ENCODE data around the gene GLIS1. TPM values are rescaled to one million over a fixed set of nuclear protein-coding genes. Genes with fewer than 3 reads are reported as not detected.

Gene GLIS1
- total and polyA plus RNA-seq, 2 of the 8 experiments (the other 6 are each of a cell fraction or from before 2014, with no cell fraction given) = 0.15 to 0.22 TPM

- Histone ChIP-seq H3K79me1 (ENCODE audit: low read depth, low read length) (no peaks in the 10 kb centered on the region), H4K91ac (replicated peaks; ENCODE audit: insufficient read length, low read length) (no peak overlapping the region), H3K23ac (ENCODE audit: insufficient read length) (no peak overlapping the region), H3K9ac (replicated peaks in 1 of 4; ENCODE audit: extremely low read depth in 1 of 4, low read depth in 3 of 4, low read length in 3 of 4) (no peak overlapping the region), H3K4me2 (ENCODE audit: insufficient read depth in 1 of 2, low read depth in 2 of 2, low read length in 2 of 2) (no peak overlapping the region), H2BK20ac (ENCODE audit: low read length) (no peak overlapping the region), H3K56ac (replicated peaks; ENCODE audit: insufficient read length, low read depth, low read length) (no peak overlapping the region), H2BK5ac (ENCODE audit: low read depth, low read length) (no peak overlapping the region), H2BK12ac (ENCODE audit: low read depth, low read length) (no peak overlapping the region), H3K18ac (ENCODE audit: extremely low read depth, low read length) (no peak overlapping the region), H2BK120ac (replicated peaks; ENCODE audit: low read depth, low read length) (no peak overlapping the region), H2BK15ac (ENCODE audit: low read length) (no peak overlapping the region), H4K8ac (ENCODE audit: extremely low read depth, insufficient read depth, low read length) (no peak overlapping the region), H3K9me3 (ENCODE audit: insufficient read depth in 2 of 2, low read depth in 1 of 2, low read length in 1 of 2) (no peaks in the 10 kb centered on the region), H3K23me2 (ENCODE audit: low read depth, low read length) (no peaks in the 10 kb centered on the region), H4K20me1 (replicated peaks in 1 of 2; ENCODE audit: control insufficient read depth in 1 of 2, insufficient read depth in 2 of 2, low read length in 2 of 2) (no peaks in the 10 kb centered on the region), H3K4me3 (ENCODE audit: extremely low read depth in 1 of 4, insufficient read depth in 2 of 4, low read depth in 3 of 4, low read length in 4 of 4) (no peak overlapping the region), H3K79me2 (ENCODE audit: control insufficient read depth in 1 of 2, insufficient read depth in 2 of 2, low read length in 2 of 2) (no peaks in the 10 kb centered on the region), H3K27me3 (replicated peaks in 1 of 4; ENCODE audit: control insufficient read depth in 3 of 4, extremely low read depth in 1 of 4, insufficient read depth in 3 of 4, low read length in 3 of 4) (no peaks in the 10 kb centered on the region; a peak in 1 of 7 replicates), H2AFZ (ENCODE audit: low read length) (no peak overlapping the region), H3K4me1 (replicated peaks in 1 of 4; ENCODE audit: control insufficient read depth in 3 of 4, insufficient read depth in 4 of 4, low read length in 3 of 4) (peaks cover 0 to 3% (median 1%) of the 10 kb centered on the region in 4 experiments; a peak in 3 of 7 replicates), H3K36me3 (ENCODE audit: control insufficient read depth in 2 of 4, insufficient read depth in 4 of 4, low read length in 3 of 4) (no peaks in the 10 kb centered on the region), H3K4ac (replicated peaks; ENCODE audit: insufficient read length, low read depth, low read length) (no peak overlapping the region), H3K14ac (ENCODE audit: insufficient read length) (no peak overlapping the region), H2AK5ac (ENCODE audit: low read depth, low read length) (no peak overlapping the region), H3K27ac (ENCODE audit: low read depth, low read length) (no peak overlapping the region), H4K5ac (ENCODE audit: insufficient read length, low read depth, low read length) (no peak overlapping the region)
- no peak for FAIRE-seq
- no peak for DNase-seq (ENCODE audit: low read depth in 1 of 2, low spot score in 2 of 2)
- 72% methylated on average over 8 of the region's 8 CpGs; no CpG with 5 or more reads in 1 of the 2 experiments for WGBS, 2 experiments (ENCODE audit: extremely low coverage in 1 of 2, insufficient coverage in 1 of 2, insufficient read length in 1 of 2, insufficient replicate concordance in 2 of 2, low coverage in 1 of 2, low lambda C conversion rate in 2 of 2, missing lambda C conversion rate in 1 of 2)
- ChIA-PET CTCF (ENCODE audit: partially characterized antibody) (interaction anchor here (1.0 to 5.8 kb wide), 14 partner anchors 9 to 319 kb away, joined by 3 to 50 read pairs (median 5); partner anchors contain the start of gene GLIS1), POLR2A (ENCODE audit: partially characterized antibody) (no interaction called here)
- no peak for TF ChIP-seq TAF1 (IDR thresholded peaks at IDR 0.05; ENCODE audit: low read depth, low read length)
- no peak for TF ChIP-seq ZNF274 (IDR thresholded peaks at IDR 0.05; ENCODE audit: borderline replicate concordance, extremely low read depth, low read length)
These were observed 12.9 kb downstream of the GLIS1 start for GRCh38 chr1:53726009-53726600.

Data from H1 (cell line).